KG1 (cell line): ENCODE results near the gene SLC10A2.

ENCODE experiments used
- DNase-seq: peaks from one replicate; lab custom pipeline; 2025; lab: John Stamatoyannopoulos, UW

SLC10A2 gene

GRCh38 chr13:103046676-103047075, 19.5 kb downstream of the SLC10A2 start:
- no peak for DNase-seq

GRCh38 chr13:103044056-103044455, 22.2 kb downstream of the SLC10A2 start:
- DNase-seq = no peak

- DNase-seq = no peak
Observed at GRCh38 chr13:103040006-103040405, 26.2 kb downstream of the SLC10A2 start.

- DNase-seq = no peak
Observed at GRCh38 chr13:103039183-103039582, 27.0 kb downstream of the SLC10A2 start.

- DNase-seq = no peak
Observed at GRCh38 chr13:103036268-103036667, 29.9 kb downstream of the SLC10A2 start.

GRCh38 chr13:103033999-103034398, 32.2 kb downstream of the SLC10A2 start:
- no peak for DNase-seq

GRCh38 chr13:103031332-103031873, 34.8 kb downstream of the SLC10A2 start:
- no peak for DNase-seq

GRCh38 chr13:103030776-103031175, 35.4 kb downstream of the SLC10A2 start:
- no peak for DNase-seq

GRCh38 chr13:103029798-103030197, 36.4 kb downstream of the SLC10A2 start:
- DNase-seq = no peak

- DNase-seq = no peak
Observed at GRCh38 chr13:103022336-103022735, 43.9 kb downstream of the SLC10A2 start.

GRCh38 chr13:103018556-103018955, 47.7 kb downstream of the SLC10A2 start:
- no peak for DNase-seq

GRCh38 chr13:103012646-103013045, 53.6 kb downstream of the SLC10A2 start:
- DNase-seq = no peak

GRCh38 chr13:103009051-103009840, 57.0 kb downstream of the SLC10A2 start:
- DNase-seq = no peak

GRCh38 chr13:103007427-103007762, 58.8 kb downstream of the SLC10A2 start:
- DNase-seq = no peak

GRCh38 chr13:103006641-103007426, 59.4 kb downstream of the SLC10A2 start:
- no peak for DNase-seq

- DNase-seq = no peak
Observed at GRCh38 chr13:103004661-103005345, 61.4 kb downstream of the SLC10A2 start.

- DNase-seq = no peak
Observed at GRCh38 chr13:103003631-103004030, 62.6 kb downstream of the SLC10A2 start.

GRCh38 chr13:103002279-103002678, 63.9 kb downstream of the SLC10A2 start:
- DNase-seq = no peak

GRCh38 chr13:103000157-103000556, 66.1 kb downstream of the SLC10A2 start:
- no peak for DNase-seq

- no peak for DNase-seq
Observed at GRCh38 chr13:102999499-102999898, 66.7 kb downstream of the SLC10A2 start.
